T follicular helper cell (primary cell): ENCODE data around the gene PABPC1L.

Experiments used
- DNase-seq: peaks from one replicate; pipeline ENCODE4 v3.0.0-alpha.2; 2020; ENCODE audit warnings: low read depth

The PABPC1L gene

DNA sequence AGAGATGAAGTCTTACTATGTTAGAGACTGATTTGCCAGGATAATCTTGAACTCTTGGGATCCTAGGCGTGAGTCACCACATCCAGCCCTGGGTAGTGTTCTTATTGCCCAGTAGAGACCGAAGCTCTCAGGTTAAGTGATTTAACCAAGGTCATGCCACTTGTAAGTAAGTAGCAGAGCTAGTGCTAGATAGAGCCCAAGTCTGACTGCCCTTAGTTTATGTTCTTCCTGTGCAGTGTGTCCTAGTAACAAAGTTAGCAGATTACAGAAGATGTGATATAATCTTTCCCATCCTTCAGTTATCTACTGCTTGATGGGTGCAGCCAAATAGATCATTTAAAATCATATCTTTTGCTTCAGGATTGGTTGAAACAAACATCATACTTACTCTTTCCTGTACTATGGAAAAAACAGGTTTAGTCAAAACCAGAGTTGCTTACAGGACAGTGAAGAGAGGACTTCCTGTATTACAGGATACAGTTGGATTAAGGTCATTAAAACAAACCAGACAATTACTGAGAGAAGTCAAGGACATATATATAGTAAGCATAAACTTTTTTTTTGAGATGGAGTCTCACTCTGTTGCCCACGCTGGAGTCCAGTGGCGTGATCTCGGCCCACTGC, 9.5 kb upstream of the PABPC1L start:
- no peak for DNase-seq

DNA sequence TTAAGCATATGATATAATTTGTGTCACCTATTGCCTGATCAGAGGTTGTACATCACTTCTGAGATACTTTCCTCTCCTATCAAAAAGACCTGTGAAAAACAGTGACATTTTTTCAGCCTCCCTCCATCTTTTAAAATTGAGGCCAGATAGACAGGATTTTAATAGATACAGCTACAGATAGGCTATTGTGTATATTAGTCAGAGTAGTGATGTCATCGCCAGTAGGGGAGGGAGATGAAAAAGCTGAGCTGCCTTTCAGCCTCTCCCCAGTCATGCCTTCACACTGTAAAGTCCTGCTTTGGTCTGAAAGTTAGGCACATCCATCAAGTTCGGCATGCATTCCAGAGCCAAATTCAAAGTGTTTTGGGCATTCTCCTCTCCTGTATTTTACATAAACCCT, 7.9 kb upstream of the PABPC1L start:
- DNase-seq: no peak

DNA sequence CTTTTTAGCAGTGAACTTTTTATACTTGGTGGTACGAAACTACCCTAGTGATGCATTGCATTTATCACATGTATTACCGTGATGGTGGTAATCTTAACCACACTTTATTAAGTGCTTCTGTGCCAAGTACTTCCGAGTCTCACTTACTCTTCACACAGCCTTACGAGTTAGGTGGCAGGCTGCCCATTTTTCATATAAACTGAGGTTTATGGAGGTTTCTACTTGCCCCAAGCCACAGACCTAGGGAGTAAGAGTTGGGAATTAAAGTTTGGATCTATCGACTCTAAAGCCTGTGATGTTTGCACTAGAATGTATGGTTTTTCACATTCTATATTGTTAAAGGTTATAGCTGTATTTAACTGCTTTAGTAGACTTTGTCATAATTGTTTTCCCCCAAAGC, 5.5 kb upstream of the PABPC1L start:
- no peak for DNase-seq

DNA sequence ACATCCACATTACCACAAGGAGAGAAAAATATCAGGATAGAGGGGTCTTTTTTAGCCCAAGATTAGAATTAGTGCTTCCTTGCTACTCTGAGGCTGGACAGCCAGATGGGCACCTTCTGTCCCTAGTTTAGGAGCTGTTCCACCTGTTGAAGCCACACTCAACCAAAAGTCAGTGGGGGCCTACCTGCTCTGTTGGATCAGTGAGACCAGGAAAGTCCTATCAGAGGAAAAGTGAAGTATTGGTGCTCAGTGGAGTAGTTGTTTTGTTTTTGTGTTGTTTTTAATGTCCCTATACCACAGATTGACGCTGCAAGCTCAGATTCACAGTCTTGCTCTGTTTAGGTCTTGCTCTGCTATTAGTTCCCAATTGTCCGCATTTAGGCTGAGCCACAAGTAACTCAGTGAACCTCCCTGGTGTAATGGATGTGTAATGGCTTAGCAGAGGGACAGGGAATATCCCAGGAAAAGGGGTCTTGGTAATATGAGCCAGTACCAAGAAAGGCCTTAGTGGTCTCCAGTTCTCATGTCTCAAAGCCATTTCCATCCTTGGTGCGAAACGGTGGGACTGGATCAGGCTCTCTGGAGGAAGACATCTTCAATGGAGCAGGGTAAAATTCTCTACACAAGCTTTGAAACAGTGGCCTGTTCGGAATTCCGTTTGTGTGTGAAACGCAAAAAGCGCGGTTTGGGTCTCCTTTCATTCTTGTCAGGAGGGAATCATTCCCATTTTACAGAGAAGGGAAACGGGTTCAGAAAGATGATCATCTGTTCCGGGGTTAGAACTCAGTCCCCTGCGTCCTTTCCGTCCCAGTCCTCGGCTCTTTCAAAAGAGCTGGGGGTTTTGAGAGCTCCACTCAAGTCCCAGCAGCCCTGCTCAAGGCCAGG, 631 bp upstream of the PABPC1L start:
- DNase-seq: no peak

DNA sequence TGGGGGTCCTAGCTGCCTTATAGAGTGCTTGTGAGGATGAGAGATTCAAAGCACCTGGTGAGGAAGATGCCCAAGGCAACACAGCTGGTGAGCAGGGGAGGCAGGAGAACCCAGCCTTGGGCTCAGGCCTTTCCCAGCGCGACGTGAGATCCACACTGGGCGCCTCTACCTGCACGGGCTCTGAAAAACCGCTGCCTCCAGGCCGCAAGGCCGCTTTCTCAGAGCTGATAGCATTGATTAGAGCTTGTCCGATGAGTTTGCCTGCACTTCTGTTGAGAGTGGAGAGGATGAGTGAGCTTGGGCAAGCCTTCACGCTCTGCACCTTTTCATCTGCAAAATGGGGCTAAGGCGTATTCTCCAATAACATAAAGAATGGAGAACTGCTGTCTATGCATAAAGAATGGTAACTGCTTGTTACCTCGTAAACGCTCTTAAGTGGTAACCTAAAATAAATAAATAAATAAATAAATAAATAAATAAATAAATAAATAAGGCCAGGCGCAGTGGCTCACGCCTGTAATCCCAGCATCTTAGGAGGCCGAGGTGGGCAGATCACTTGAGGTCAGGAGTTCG, 916 bp downstream of the PABPC1L start:
- no peak for DNase-seq

DNA sequence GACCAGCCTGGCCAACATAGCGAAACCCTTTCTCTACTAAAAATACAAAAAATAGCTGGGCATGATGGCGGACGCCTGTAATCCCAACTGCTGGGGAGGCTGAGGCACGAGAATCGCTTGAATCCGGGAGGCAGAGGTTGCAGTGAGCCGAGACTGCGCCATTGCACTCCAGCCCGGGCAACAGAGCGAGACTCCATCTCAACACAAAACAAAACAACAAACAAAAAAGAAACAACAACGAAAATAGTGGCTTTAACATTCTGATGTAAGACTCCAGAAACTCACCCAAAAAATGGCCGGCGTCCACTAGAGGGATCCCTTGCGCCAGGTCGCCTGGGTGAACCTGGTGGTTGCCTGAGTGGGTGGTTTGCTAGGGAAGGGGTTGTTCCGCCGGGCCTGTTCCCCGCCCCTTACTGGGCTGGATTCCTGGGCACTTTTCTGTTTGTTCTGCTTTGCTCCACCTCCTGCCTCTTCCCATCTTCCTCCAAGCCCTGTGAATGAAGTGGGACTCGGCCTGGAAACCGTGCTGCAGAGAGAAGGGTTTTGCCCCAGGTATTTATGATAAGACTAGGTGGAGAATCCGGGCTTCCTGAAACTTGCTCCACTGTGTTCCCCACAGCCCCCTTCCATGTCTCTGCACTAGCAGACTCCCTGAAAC, 1.5 kb downstream of the PABPC1L start:
- peak; percentile 7 for DNase-seq

DNA sequence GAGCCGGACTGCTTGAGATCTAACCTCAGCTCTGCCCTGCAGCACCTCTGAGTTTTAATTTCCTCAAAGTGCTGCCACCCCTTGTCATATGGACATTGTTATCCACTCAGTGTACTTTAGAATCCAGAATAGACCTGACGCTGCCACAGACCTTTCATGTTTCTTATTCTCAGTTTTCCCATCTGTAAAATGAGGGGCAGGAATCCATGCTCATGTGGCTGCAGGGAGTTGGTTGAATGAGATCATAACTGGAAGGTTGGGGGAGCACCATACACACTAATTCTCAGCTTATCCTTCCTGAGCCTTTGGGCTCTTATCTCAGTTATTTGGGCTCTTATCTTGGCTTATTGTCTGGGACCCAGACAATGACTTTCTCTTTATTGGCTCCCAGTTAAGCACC, 2.3 kb downstream of the PABPC1L start:
- no peak for DNase-seq

DNA sequence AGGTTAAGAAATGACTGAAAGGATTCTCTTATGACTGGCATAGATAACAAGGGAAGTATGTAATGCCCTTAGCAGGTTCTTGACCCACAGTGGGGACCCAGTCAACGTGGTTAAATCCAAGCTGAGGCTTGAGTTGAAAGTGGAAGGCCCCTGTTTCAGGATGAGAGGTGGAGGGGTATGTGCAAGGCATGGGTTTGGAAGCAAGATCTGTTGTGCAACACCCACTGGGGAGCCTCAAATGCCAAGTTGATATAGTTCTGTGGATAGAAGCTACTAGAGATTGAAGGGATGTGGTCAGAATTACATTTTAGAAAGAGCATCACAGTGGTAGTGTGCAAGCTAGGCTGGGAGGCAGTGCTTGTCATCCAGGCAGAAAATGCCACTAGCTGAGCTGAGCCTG, 5.1 kb downstream of the PABPC1L start:
- DNase-seq: no peak

DNA sequence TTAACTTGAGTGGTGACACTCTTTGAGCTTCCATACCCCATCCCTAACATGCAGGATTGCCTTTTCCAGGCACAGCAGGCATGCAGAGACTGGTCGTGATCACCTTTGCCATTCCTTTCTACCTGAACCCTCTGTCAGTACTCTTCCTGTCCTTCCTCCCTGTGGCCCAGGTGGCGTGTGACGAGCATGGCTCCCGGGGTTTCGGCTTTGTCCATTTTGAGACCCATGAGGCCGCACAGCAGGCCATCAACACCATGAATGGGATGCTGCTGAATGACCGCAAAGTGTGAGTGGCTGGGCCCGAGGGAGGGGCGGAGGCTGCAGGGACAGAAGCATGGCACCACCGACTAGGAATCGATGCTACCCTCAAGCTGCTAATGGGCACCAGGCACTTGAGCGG, 6.7 kb downstream of the PABPC1L start:
- DNase-seq: no peak

DNA sequence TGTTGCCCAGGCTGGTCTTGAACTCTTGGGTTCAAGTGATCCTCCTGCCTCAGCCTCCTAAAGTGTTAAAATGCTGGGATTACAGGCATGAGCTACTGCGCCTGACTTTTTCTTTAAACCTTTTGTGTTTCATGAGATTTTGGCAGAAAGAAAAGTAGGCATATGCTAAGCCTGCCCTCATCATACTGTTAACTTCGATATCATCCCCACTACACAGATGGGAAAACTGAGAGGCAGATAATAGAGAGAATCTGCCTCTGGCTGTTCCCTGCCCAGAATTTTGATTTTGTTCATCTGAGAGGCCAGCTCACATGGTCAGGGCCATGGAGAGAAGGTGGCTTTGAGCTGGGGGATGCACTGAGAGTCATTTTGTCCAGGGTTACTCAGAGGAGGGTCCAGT, 7.5 kb downstream of the PABPC1L start:
- DNase-seq: no peak

DNA sequence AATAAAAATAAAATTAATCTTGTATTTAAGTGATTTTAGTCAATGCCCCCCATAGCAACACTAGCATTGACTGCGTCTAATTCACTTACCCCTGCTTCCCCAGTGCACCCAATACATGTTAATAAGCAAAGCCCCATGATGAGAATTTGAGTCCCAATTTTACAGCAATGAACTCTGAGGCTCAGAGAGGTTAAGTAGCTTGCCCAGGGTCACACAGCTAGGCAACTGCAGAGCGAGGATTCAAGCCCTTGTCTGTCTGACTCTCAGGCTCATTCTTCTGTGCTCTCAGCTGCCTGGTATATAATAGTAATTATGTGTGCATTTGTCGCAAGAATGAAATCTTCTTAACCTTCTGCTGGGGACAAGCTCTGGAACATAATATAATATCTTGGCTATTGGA, 8.5 kb downstream of the PABPC1L start:
- no peak for DNase-seq

DNA sequence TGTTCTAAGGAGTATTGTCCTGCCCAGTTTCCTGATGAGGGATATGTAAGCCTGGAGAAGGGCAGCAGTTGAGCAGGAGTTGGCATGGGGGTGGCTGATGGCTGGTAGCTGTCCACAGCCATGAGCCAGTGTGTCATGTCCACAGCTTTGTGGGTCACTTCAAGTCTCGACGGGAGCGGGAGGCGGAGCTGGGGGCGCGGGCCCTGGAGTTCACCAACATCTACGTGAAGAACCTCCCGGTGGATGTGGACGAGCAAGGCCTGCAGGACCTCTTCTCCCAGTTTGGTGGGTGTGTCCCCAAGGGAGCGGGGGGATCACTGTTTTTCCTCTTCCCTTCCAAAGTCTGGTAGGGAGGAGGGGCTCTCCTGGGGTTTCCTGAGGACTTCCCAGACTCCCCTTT, 8.9 kb downstream of the PABPC1L start:
- DNase-seq: no peak

DNA sequence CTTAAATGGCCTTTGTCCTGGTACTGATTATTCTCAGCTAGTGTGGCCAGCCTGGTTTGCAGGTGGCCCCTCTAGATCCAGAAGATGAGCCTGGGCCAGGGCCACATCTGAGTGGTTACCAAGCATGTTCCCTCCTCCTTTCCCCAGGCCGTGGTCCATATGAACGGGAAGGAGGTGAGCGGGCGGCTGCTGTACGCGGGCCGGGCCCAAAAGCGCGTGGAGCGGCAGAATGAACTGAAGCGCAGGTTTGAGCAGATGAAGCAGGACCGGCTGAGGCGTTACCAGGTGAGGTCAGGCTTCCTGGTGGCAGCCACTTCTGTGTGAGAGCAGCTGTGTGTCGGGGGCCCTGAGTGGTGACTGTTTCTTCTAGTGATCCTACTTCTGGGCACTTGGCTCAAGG, 11.6 kb downstream of the PABPC1L start:
- no peak for DNase-seq

DNA sequence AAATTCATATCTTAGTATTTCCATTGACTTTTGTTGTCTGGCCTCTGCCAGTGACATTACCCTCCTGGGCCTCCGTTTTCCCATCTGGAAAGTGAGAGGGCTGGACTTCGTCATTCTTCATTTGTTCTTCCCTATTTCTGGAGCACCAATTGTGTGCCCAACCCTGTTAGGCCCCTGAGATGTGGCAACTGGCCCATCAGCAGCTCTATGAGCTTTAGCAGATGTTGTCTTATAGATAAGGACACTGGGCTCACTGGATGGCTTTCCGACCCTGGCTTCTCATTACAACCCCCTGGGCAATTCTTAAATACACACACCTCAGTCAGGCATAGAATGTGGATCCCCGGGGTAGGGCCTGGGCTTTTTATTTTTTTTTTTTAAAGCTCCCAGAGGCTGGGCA, 14.7 kb downstream of the PABPC1L start:
- DNase-seq: no peak

DNA sequence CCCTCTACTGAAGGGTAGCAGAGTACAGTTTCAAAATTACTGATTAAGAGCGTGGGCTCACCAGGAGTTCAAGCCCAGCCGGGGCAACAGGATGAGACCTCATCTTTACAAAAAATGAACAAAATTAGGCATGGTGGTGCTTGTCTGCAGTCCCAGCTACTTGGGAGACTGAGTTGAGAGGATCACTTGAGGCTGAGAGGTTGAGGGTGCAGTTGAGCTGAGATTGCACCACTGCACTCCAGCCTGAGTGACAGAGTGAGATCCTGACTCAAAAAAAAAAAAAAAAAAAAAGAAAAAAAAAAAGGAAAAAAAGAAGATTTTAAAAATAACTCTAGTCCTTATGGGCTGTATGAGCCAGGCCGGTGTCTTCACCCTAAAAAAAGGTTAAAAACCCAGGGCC, 18.7 kb downstream of the PABPC1L start:
- no peak for DNase-seq

DNA sequence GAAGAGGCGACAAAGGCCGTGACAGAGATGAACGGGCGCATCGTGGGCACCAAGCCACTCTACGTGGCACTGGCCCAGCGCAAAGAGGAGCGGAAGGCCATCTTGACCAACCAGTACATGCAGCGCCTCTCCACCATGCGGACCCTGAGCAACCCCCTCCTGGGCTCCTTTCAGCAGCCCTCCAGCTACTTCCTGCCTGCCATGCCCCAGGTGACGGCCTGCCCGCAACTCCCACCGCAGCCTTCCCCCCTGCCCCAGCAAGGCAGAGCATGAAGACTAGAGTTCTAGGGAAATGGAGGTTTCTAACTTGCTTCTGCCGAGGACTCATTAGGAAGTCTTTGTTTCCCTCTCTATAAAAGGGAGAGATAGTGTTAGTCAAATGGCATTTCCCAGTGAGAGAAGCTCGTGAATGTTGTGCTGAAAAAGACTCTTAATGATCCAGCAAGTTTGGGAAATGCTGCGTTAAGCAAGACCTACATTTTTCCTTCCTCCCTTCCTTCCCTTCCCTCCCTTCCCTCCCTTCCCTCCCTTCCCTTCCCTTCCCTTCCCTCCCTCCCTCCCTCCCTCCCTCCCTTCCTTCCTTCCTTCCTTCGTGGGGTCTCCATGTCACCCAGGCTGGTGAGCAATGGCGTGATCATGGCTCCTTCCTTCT, 20.8 kb downstream of the PABPC1L start:
- no peak for DNase-seq

DNA sequence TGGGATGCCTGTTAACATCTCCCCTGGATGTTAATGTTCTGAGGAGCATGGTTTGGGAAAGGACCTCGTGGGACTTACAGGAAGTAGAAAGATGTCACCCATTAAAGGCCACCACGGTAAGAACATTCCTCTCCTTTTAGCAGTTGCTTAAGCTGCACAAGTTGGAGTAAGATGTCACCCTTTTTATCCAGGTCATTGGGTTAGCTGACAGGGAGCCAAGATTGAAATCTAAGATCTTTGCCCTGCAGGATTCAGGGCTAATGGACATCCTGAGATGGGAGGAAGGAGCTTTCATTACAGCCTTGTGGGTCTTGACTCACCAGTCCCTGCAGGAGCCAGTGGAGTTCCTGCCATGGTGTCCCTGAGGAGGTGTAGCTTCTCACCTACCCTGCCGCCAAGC, 22.1 kb downstream of the PABPC1L start:
- no peak for DNase-seq

DNA sequence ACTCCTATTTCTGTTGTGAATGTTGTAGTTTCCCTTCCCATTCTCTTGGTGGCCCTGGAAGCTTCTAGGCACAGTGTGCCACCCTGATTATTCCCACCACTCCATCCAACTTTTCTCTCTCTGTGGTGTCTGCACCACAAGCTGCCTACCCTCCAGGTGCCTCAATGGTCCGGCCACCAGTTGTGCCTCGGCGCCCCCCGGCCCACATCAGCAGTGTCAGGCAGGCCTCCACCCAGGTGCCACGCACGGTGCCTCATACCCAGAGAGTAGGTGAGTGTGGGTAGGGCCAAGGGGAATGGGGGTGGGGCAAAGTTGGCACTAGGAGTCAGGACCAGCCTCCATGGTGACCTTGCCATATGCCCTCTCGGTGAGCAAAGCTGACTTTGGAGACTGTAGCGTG, 23.1 kb downstream of the PABPC1L start:
- DNase-seq: no peak

DNA sequence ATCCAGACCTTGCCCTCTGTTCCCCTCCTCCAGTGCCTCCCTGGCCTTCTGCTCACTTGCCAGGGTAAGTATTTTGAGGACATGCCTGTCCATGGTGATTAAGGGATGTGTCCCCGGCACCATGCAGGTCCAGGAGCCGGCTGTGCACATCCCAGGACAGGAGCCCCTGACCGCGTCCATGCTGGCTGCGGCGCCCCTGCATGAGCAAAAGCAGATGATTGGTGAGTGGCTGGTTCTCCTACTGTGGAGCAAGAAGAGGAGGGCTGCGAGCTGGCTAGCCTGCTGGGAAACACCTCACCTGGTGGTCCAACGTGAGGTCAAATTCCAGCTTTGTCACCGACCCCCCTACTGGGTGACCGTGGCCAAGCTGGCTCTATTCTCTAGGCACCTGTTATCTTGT, 26.6 kb downstream of the PABPC1L start:
- DNase-seq: no peak

DNA sequence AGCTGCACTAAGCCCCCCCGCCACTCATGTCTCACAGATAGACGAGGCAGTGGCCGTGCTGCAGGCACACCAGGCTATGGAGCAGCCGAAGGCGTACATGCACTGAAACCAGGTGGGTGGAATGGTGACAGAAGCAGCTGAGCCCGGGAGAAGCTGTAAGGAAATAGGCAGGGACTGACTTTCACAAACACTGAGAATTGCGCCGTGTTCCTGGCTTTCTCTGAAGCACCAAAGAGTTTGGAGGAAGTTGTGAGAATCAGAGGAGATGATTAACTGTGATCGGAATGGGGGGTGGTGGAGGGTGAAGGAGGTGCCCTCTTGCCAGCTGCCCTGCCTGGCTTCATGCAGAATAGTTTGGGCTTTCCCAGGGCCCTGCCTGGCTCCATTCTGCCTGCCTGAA, 28.8 kb downstream of the PABPC1L start:
- DNase-seq: no peak

DNA sequence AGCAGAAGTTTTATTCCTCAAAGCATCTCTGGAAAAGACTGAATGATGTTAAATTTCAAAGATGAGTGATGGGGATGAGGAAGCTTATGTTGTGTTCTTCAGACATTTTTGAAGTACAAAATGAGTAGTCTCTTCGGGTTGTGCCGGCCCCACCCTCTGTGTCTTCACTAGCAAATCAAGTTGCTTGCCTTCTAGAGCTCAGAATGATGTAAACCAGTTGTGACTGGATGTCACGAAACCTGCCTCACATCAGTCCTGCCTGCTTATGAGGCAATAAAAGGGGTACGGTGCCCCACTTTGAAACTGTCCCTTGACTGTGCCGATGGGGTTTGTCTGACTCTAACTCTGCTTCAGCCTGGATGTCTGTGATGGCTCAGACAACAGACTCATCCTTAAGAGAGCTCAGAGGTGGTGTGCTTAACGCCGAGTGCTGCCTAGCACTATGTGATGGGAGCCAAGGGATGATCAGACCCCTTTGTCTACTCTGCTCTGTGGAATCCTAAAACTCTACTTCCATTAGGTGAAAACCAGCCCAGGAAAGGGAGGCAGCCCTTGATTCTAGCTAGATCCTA, 31.3 kb downstream of the PABPC1L start:
- no peak for DNase-seq
